ENCODE results near the gene FGF3.

GRCh38 chr11:69819541-69820070 is 390 bp upstream of the FGF3 start:
- TF ChIP-seq CTCF (IDR thresholded peaks at IDR 0.05; ENCODE audit: insufficient read depth, low read length, poor library complexity, severe bottlenecking) (no peak), EZH2phosphoT487 (conservative IDR thresholded peaks at IDR 0.05; ENCODE audit: low read length) (no peak)

Data from SU-DHL-6 (cell line).